HEK293 (cell line): Measurements from ENCODE around the gene MTMR6.
A peak's percentile ranks its signal among the peaks of the same experiment; 100 is the strongest.

ENCODE experiments used
- EGR2 ChIP-seq: fragments of 450-650 bp; formaldehyde crosslinking; IDR thresholded peaks from 2 replicates; pipeline ENCODE4 v1.5.1; 2016; ENCODE audit warnings: low read depth, missing biosample characterization, missing genetic modification characterization
- GLI4 ChIP-seq: fragments of 450-650 bp; formaldehyde crosslinking; IDR thresholded peaks from 2 replicates; pipeline ENCODE4 v1.5.1; 2016; ENCODE audit warnings: missing biosample characterization, missing genetic modification characterization
- HOXA7 ChIP-seq: sonication (generic); formaldehyde crosslinking; IDR thresholded peaks from 2 replicates; pipeline ENCODE4 v1.8.1; 2022; ENCODE audit warnings: missing genetic modification reagents, borderline replicate concordance
- PRDM1 ChIP-seq: fragments of 450-650 bp; formaldehyde crosslinking; IDR thresholded peaks from 2 replicates; pipeline ENCODE4; 2016; ENCODE audit warnings: missing biosample characterization, missing genetic modification characterization
- RBAK ChIP-seq: fragments of 450-650 bp; formaldehyde crosslinking; IDR thresholded peaks from 2 replicates; pipeline ENCODE4 v1.5.1; 2016; ENCODE audit warnings: missing biosample characterization, missing genetic modification characterization
- ZBTB1 ChIP-seq: fragments of 450-650 bp; formaldehyde crosslinking; IDR thresholded peaks from 2 replicates; pipeline ENCODE4 v1.5.1; 2016; ENCODE audit warnings: missing biosample characterization, missing genetic modification characterization
- ZBTB8A ChIP-seq: fragments of 450-650 bp; formaldehyde crosslinking; IDR thresholded peaks from 2 replicates; pipeline ENCODE4 v1.5.1; 2016; ENCODE audit warnings: missing biosample characterization, missing genetic modification characterization
- ZEB2 ChIP-seq: fragments of 450-650 bp; formaldehyde crosslinking; IDR thresholded peaks from 2 replicates; pipeline ENCODE4 v1.5.1; 2016; ENCODE audit warnings: missing biosample characterization, missing genetic modification characterization
- ZFHX2 ChIP-seq: fragments of 450-650 bp; formaldehyde crosslinking; conservative IDR thresholded peaks from 2 replicates; pipeline ENCODE4 v1.5.1; 2016; ENCODE audit warnings: missing biosample characterization, missing genetic modification characterization
- ZFP41 ChIP-seq: fragments of 450-650 bp; formaldehyde crosslinking; IDR thresholded peaks from 2 replicates; pipeline ENCODE4 v1.5.1; 2016; ENCODE audit warnings: missing biosample characterization, missing genetic modification characterization, borderline replicate concordance
- ZFP69B ChIP-seq: fragments of 450-650 bp; formaldehyde crosslinking; IDR thresholded peaks from 2 replicates; pipeline ENCODE4 v1.5.1; 2016; ENCODE audit warnings: missing biosample characterization, missing genetic modification characterization
- ZNF19 ChIP-seq: fragments of 450-650 bp; formaldehyde crosslinking; IDR thresholded peaks from 2 replicates; pipeline ENCODE4; 2016; ENCODE audit warnings: missing biosample characterization, missing genetic modification characterization, low read depth
- ZNF214 ChIP-seq: fragments of 450-650 bp; formaldehyde crosslinking; IDR thresholded peaks from 2 replicates; pipeline ENCODE4 v1.5.1; 2017; ENCODE audit warnings: missing biosample characterization, mild to moderate bottlenecking, missing genetic modification characterization, borderline replicate concordance
- ZNF510 ChIP-seq: fragments of 450-650 bp; formaldehyde crosslinking; IDR thresholded peaks from 2 replicates; pipeline ENCODE4 v1.5.1; 2018; ENCODE audit warnings: mild to moderate bottlenecking, missing genetic modification characterization, missing biosample characterization; ENCODE audit not compliant: insufficient replicate concordance
- ZNF518A ChIP-seq: fragments of 450-650 bp; formaldehyde crosslinking; conservative IDR thresholded peaks from 2 replicates; pipeline ENCODE4 v1.5.1; 2016; ENCODE audit warnings: low read depth, missing biosample characterization, missing genetic modification characterization
- ZNF610 ChIP-seq: fragments of 450-650 bp; formaldehyde crosslinking; IDR thresholded peaks from 2 replicates; pipeline ENCODE4 v1.5.1; 2016; ENCODE audit warnings: missing biosample characterization, missing genetic modification characterization, borderline replicate concordance
- ZNF624 ChIP-seq: fragments of 450-650 bp; formaldehyde crosslinking; IDR thresholded peaks from 2 replicates; pipeline ENCODE4 v1.5.1; 2017; ENCODE audit warnings: missing biosample characterization, missing genetic modification characterization
- ZNF629 ChIP-seq: fragments of 450-650 bp; formaldehyde crosslinking; IDR thresholded peaks from 2 replicates; pipeline ENCODE4 v1.5.1; 2017; ENCODE audit warnings: missing biosample characterization, missing genetic modification characterization
- ZNF654 ChIP-seq: fragments of 450-650 bp; formaldehyde crosslinking; IDR thresholded peaks from 2 replicates; pipeline ENCODE4 v1.5.1; 2016; ENCODE audit warnings: low read depth, missing biosample characterization, missing genetic modification characterization
- ZNF658 ChIP-seq: fragments of 450-650 bp; formaldehyde crosslinking; IDR thresholded peaks from 2 replicates; pipeline ENCODE4; 2016; ENCODE audit warnings: missing biosample characterization, missing genetic modification characterization
- ZNF707 ChIP-seq: fragments of 450-650 bp; formaldehyde crosslinking; IDR thresholded peaks from 2 replicates; pipeline ENCODE4 v1.5.1; 2016; ENCODE audit warnings: missing biosample characterization, missing genetic modification characterization
- ZNF785 ChIP-seq: fragments of 450-650 bp; formaldehyde crosslinking; IDR thresholded peaks from 2 replicates; pipeline ENCODE4 v1.5.1; 2016; ENCODE audit warnings: missing biosample characterization, missing genetic modification characterization
- TF ChIP-seq, protein P1 (sequence below): sonication (generic); formaldehyde crosslinking; IDR thresholded peaks from 2 replicates; pipeline ENCODE4 v1.8.1; 2022; ENCODE audit warnings: mild to moderate bottlenecking, moderate library complexity, missing genetic modification reagents
- TF ChIP-seq, protein P2 (sequence below): fragments of 450-650 bp; formaldehyde crosslinking; IDR thresholded peaks from 2 replicates; pipeline ENCODE4 v1.5.1; 2016; ENCODE audit warnings: missing biosample characterization, missing genetic modification characterization
- TF ChIP-seq, protein P3 (sequence below): fragments of 450-650 bp; formaldehyde crosslinking; IDR thresholded peaks from 2 replicates; pipeline ENCODE4 v1.5.1; 2016; ENCODE audit warnings: missing biosample characterization, missing genetic modification characterization, borderline replicate concordance
- TF ChIP-seq, protein P4 (sequence below): fragments of 450-650 bp; formaldehyde crosslinking; IDR thresholded peaks from 2 replicates; pipeline ENCODE4 v1.5.1; 2016; ENCODE audit warnings: missing biosample characterization, missing genetic modification characterization

Gene MTMR6

GRCh38 chr13:25301347-25302113, 14.2 kb upstream of the MTMR6 start, which contains the start of gene NUP58 (continued):
- TF ChIP-seq, protein P1, sequence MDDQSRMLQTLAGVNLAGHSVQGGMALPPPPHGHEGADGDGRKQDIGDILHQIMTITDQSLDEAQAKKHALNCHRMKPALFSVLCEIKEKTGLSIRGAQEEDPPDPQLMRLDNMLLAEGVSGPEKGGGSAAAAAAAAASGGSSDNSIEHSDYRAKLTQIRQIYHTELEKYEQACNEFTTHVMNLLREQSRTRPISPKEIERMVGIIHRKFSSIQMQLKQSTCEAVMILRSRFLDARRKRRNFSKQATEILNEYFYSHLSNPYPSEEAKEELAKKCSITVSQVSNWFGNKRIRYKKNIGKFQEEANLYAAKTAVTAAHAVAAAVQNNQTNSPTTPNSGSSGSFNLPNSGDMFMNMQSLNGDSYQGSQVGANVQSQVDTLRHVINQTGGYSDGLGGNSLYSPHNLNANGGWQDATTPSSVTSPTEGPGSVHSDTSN (CRISPR knock-in tag) = peak; percentile 39; the same call in 1 of the 2 replicates
- TF ChIP-seq ZNF624 (tag by site-specific recombination) = no peak
- TF ChIP-seq ZNF510 (tag by site-specific recombination) = no peak
- TF ChIP-seq HOXA7 (CRISPR knock-in tag) = no peak
- TF ChIP-seq ZNF658 (tag by site-specific recombination) = no peak
- peak; percentile 85 for TF ChIP-seq ZNF518A (tag by site-specific recombination)
- TF ChIP-seq PRDM1 = no peak; the same call in 1 of the 2 replicates
- TF ChIP-seq ZNF610 (tag by site-specific recombination) = peak; percentile 34; the same call in 1 of the 2 replicates
- no peak for TF ChIP-seq ZNF19 (tag by site-specific recombination)
- TF ChIP-seq ZNF785 (tag by site-specific recombination) = no peak
- peak; percentile 95 for TF ChIP-seq ZBTB8A
- TF ChIP-seq, protein P2, sequence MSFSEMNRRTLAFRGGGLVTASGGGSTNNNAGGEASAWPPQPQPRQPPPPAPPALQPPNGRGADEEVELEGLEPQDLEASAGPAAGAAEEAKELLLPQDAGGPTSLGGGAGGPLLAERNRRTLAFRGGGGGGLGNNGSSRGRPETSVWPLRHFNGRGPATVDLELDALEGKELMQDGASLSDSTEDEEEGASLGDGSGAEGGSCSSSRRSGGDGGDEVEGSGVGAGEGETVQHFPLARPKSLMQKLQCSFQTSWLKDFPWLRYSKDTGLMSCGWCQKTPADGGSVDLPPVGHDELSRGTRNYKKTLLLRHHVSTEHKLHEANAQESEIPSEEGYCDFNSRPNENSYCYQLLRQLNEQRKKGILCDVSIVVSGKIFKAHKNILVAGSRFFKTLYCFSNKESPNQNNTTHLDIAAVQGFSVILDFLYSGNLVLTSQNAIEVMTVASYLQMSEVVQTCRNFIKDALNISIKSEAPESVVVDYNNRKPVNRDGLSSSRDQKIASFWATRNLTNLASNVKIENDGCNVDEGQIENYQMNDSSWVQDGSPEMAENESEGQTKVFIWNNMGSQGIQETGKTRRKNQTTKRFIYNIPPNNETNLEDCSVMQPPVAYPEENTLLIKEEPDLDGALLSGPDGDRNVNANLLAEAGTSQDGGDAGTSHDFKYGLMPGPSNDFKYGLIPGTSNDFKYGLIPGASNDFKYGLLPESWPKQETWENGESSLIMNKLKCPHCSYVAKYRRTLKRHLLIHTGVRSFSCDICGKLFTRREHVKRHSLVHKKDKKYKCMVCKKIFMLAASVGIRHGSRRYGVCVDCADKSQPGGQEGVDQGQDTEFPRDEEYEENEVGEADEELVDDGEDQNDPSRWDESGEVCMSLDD (tag by site-specific recombination) = no peak
- TF ChIP-seq, protein P3, sequence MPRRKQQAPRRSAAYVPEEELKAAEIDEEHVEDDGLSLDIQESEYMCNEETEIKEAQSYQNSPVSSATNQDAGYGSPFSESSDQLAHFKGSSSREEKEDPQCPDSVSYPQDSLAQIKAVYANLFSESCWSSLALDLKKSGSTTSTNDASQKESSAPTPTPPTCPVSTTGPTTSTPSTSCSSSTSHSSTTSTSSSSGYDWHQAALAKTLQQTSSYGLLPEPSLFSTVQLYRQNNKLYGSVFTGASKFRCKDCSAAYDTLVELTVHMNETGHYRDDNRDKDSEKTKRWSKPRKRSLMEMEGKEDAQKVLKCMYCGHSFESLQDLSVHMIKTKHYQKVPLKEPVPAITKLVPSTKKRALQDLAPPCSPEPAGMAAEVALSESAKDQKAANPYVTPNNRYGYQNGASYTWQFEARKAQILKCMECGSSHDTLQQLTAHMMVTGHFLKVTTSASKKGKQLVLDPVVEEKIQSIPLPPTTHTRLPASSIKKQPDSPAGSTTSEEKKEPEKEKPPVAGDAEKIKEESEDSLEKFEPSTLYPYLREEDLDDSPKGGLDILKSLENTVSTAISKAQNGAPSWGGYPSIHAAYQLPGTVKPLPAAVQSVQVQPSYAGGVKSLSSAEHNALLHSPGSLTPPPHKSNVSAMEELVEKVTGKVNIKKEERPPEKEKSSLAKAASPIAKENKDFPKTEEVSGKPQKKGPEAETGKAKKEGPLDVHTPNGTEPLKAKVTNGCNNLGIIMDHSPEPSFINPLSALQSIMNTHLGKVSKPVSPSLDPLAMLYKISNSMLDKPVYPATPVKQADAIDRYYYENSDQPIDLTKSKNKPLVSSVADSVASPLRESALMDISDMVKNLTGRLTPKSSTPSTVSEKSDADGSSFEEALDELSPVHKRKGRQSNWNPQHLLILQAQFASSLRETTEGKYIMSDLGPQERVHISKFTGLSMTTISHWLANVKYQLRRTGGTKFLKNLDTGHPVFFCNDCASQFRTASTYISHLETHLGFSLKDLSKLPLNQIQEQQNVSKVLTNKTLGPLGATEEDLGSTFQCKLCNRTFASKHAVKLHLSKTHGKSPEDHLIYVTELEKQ (tag by site-specific recombination) = no peak
- TF ChIP-seq, protein P4, sequence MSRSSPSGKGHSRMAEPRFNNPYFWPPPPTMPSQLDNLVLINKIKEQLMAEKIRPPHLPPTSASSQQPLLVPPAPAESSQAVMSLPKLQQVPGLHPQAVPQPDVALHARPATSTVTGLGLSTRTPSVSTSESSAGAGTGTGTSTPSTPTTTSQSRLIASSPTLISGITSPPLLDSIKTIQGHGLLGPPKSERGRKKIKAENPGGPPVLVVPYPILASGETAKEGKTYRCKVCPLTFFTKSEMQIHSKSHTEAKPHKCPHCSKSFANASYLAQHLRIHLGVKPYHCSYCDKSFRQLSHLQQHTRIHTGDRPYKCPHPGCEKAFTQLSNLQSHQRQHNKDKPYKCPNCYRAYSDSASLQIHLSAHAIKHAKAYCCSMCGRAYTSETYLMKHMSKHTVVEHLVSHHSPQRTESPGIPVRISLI (tag by site-specific recombination) = no peak
- peak; percentile 69 for TF ChIP-seq ZFHX2 (tag by site-specific recombination)
- TF ChIP-seq ZEB2 (tag by site-specific recombination) = peak; percentile 81
- no peak for TF ChIP-seq ZFP41 (tag by site-specific recombination)
- no peak for TF ChIP-seq ZNF707 (tag by site-specific recombination)
- peak; percentile 81 for TF ChIP-seq ZFP69B (tag by site-specific recombination)
- TF ChIP-seq ZNF654 (tag by site-specific recombination) = no peak
- TF ChIP-seq GLI4 (tag by site-specific recombination) = peak; percentile 47; the same call in 1 of the 2 replicates
- peak; percentile 84 for TF ChIP-seq ZNF629
- peak; percentile 51 for TF ChIP-seq EGR2 (tag by site-specific recombination)
- TF ChIP-seq RBAK = no peak
- no peak for TF ChIP-seq ZBTB1 (tag by site-specific recombination)
- TF ChIP-seq ZNF214 = no peak
